Smooth muscle cell of the brain vasculature (primary cell): ENCODE measurements around the gene ARSB.

Experiments used
- DNase-seq: peaks from one replicate; pipeline ENCODE4 v3.0.0-alpha.2; 2012; ENCODE audit warnings: low read depth, low spot score

ARSB gene

GRCh38 chr5:78806544-78806943 is 178.6 kb downstream of the ARSB start:
- DNase-seq = no peak

- DNase-seq = no peak
Observed at GRCh38 chr5:78805474-78806124, 179.5 kb downstream of the ARSB start.

GRCh38 chr5:78804995-78805394 is 180.1 kb downstream of the ARSB start:
- DNase-seq = no peak

GRCh38 chr5:78803941-78804340 is 181.2 kb downstream of the ARSB start:
- no peak for DNase-seq

- peak; percentile 46 for DNase-seq
Observed at GRCh38 chr5:78803353-78803752, 181.8 kb downstream of the ARSB start.

GRCh38 chr5:78801413-78801812 is 183.7 kb downstream of the ARSB start:
- no peak for DNase-seq

GRCh38 chr5:78799266-78800017 is 185.7 kb downstream of the ARSB start:
- no peak for DNase-seq

GRCh38 chr5:78798673-78799029 is 186.5 kb downstream of the ARSB start:
- DNase-seq = no peak

GRCh38 chr5:78797936-78798672 is 187.0 kb downstream of the ARSB start:
- DNase-seq = no peak

GRCh38 chr5:78795757-78796156 is 189.4 kb downstream of the ARSB start:
- no peak for DNase-seq

- no peak for DNase-seq
Observed at GRCh38 chr5:78794693-78795215, 190.4 kb downstream of the ARSB start.

GRCh38 chr5:78793907-78794662 is 191.0 kb downstream of the ARSB start:
- no peak for DNase-seq

- no peak for DNase-seq
Observed at GRCh38 chr5:78792345-78793055, 192.6 kb downstream of the ARSB start.

GRCh38 chr5:78791501-78792100 is 193.5 kb downstream of the ARSB start:
- no peak for DNase-seq

GRCh38 chr5:78787783-78788182 is 197.3 kb downstream of the ARSB start:
- no peak for DNase-seq

GRCh38 chr5:78785454-78785853 is 199.7 kb downstream of the ARSB start:
- DNase-seq = no peak

GRCh38 chr5:78783434-78784130 is 201.5 kb downstream of the ARSB start:
- DNase-seq = no peak

- DNase-seq = no peak
Observed at GRCh38 chr5:78782728-78783127, 202.4 kb downstream of the ARSB start.

GRCh38 chr5:78781611-78782286 is 203.4 kb downstream of the ARSB start:
- no peak for DNase-seq
